ENCODE data around the gene LPO.

GRCh38 chr17:58316260-58316960 is 78.0 kb downstream of the LPO start:
- TF ChIP-seq CTCF (conservative IDR thresholded peaks at IDR 0.05) (no peak), ZFX (IDR thresholded peaks at IDR 0.05) (no peak)

Measured in C4-2B (cell line).